Middle frontal gyrus (tissue), 1 donor: Measurements from ENCODE around the gene SLC29A3.

ENCODE experiments used
- DNase-seq: peaks from one replicate; pipeline ENCODE4 v3.0.0-alpha.2; 2015; ENCODE audit warnings: low spot score; ENCODE audit errors: extremely low spot score

Gene SLC29A3

GRCh38 chr10:71320592-71320991 is 1.5 kb downstream of the SLC29A3 start:
- no peak for DNase-seq

DNA sequence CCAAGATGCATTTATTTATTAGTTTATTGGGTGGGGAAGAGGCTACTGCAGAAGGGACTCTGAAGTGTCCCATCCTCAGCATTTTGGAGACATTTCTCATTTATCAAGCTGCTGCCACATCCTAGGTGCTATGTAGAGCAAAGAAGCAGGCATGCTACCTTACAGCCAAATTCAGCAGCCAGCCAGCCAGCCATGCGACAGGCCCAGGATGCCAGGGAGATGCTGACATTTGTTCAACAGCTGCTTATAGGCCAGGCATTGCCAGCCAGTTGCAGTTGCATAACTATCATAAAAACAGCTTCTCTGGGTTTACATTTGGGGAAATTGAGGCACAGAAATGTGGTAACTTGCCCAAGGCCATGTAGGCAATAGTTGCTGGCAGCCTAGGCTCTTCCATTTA is 2.3 kb downstream of the SLC29A3 start:
- DNase-seq = no peak

DNA sequence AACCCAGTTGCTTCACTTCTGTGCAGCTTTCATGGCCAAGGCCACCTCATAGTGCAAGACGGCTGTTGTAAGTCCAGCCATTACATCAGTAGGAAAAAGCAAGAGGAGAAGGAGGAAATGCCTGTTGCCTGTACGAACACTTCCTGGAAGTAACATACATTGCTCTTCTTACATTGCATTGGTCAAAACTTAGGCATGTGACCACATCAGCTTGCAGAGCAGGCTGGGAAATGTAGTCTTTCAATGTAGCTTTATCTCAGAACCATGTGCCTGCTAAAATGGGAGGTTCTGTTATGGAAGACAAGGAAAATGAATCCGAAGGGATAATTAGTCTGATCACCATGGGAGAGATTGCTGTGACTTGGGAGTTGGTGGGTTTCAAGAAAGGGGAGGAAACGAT is 4.3 kb downstream of the SLC29A3 start:
- no peak for DNase-seq

DNA sequence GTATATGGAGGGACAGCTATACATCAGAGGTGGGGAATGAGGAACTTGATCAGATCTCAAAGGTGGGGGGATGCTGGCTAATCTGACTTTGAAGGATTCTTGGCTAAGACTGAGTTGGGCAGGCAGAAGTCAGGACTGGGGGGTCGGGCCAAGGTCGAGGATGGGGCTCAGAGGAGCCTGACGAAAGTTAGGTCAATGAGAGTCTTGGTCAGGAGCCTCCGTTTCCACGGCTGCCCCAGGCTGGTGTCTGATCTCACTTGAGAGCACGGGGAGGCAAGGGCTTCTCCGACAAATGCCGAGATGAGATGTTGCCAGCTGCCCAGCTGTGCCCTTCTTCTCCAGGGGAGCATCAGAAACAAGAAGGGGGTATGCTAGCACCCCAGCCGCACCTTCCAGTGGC is 5.7 kb downstream of the SLC29A3 start:
- DNase-seq = no peak

- no peak for DNase-seq
These were observed 6.2 kb downstream of the SLC29A3 start for GRCh38 chr10:71325267-71325666.

- DNase-seq = no peak
These were observed 7.4 kb downstream of the SLC29A3 start for GRCh38 chr10:71326464-71326881.

- no peak for DNase-seq
These were observed 11.8 kb downstream of the SLC29A3 start for GRCh38 chr10:71330789-71331404.

- DNase-seq = no peak
These were observed 12.7 kb downstream of the SLC29A3 start for GRCh38 chr10:71331736-71332135.

DNA sequence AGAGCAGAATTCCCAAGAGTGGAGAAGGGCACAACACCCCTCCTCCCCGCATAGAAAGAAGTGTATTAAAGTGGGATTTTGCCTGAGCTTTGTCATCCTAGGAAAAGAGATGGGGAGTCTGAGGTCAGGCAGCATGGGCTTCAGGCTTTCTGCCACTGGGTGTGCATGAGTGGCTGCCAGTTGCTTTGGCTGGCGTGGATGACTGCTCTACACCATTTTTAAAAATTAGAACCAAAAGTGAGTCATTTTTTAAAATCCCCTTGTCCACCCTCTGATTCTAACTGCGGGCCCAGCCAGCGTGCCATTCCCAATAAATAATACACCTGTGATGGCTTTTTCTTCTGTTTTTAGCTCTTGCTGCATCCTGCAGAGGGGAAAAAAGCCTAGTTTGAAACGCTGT is 13.4 kb downstream of the SLC29A3 start:
- DNase-seq = no peak

DNA sequence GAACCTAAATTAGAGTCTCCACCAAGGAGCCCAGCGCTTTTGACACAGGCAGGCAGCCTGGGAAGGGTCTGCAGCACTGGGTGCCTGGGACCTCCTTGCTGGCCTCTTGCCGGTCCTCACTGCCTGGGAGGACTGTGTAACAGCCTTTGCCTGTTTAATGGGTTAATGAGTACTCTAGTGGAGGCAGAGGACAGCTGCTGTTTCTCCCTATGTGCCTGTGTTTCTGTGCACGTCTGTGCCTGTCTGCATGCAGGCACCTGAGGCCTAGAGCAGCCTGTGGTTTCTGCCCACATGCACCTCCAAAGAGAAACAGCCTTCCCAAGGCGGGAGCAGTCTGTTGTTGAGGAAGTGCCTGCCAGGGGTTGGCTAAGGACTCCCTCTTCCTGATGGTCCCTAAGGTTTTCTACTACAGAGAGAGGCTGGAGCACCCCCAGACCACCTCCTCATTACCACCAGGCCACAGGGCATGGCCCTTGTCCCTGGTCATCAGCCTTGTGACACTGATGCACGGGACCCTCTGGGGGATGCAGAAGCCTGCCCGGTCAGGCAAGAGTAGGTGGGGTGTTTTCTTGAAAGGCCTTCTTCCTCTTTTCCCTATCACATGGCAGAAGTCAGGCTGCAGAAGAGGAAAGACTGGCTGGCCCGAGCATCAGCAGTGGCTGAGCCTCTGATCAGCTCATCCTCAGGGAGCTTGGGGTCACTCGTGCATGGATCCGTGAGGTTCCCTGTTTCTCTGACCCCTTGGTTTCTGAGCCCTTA is 14.2 kb downstream of the SLC29A3 start:
- no peak for DNase-seq

DNA sequence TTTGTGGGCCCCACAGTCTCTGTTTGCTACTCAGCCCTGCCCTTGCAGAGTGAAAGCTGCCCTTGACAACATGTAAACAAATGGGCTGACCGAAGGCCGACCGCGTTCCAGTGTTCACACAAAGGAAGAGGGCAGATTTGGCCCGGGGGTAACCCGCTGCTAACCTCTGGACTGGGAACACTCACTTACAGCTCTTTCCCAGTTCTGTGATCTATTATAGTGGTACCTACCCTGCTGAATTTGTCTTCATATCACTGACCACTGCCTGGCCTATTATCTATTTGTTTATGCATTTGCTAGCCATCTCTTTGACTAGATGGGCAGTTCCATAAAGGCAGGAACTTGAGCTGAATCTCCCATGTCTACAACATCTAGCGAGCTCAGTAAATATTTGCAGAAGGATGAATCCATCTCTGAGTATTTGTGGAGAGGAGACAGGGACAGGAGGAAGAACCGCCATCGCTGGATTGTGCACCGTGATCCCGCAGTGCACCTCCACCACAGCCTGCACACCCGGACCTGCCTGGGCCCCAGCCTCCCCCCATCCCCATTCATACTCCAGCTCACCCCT is 15.2 kb downstream of the SLC29A3 start:
- DNase-seq = no peak

DNA sequence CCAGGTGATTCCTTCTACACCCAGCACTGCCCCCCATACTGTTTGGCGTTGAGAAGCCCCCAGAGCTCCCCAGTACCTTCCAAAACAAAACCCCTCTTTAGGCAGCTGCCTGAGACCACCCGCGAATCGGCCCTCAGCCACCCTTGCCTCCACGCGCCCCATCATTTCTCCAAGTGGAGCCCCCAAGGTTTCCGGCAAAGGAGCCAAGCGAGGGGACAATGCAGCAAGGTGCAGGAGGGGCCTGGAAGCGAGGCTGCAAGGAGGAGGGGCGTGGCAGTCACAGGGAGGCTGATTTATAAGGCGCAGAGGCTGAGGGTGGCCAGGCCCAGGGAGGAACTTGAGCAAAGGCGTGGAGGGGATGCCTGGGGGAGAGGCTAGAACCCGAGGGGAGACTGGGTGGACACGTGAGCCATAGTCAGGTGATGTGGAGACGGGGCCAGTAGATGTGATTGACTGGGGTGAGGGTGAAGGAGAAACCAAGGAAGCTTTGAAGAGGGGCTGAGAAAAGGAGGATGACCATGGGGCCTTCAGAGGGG is 16.2 kb downstream of the SLC29A3 start:
- no peak for DNase-seq

- no peak for DNase-seq
These were observed 17.6 kb downstream of the SLC29A3 start for GRCh38 chr10:71336632-71337031.

GRCh38 chr10:71337219-71337701 is 18.2 kb downstream of the SLC29A3 start:
- DNase-seq = no peak

- DNase-seq = no peak
These were observed 19.9 kb downstream of the SLC29A3 start for GRCh38 chr10:71338728-71339495.

DNA sequence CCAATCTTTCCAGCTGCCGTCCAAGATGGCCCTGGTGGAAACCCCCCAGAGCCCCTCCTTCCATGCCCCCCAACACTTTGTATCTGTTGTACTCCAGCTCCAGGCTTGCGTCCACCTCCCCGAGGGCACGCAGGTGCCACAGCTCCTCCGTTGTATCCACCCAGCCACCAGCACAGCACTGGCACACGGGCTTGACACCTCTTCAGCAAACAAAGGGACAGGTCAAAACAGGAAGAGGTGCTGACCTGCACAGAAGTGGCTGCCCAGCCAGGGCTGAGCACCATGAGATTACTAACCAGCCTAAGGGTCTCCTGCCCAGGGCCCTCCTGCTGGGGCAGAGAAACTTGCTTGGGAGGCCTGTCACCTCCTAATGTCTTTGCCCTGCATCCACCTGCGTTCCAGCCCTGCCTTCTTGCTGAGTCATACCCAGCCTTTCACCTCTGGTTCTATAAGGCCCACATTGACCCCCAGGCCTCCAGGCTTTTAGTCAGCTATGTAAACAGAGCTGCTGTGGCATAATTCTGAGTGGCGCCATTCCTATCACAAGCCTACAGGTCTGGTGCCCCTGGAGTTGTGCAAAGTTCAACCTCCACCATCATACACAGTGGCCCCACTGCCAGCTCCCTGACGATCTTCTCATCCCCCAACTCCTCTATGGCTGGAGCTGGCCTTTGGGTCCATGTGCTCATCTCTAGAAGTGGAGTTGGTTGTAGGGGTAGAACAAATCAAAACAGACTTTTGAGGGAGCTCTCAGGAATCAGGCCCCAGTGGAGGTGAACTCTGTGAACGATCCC is 20.9 kb downstream of the SLC29A3 start:
- DNase-seq = no peak

GRCh38 chr10:71342573-71343391 is 23.7 kb downstream of the SLC29A3 start:
- no peak for DNase-seq

DNA sequence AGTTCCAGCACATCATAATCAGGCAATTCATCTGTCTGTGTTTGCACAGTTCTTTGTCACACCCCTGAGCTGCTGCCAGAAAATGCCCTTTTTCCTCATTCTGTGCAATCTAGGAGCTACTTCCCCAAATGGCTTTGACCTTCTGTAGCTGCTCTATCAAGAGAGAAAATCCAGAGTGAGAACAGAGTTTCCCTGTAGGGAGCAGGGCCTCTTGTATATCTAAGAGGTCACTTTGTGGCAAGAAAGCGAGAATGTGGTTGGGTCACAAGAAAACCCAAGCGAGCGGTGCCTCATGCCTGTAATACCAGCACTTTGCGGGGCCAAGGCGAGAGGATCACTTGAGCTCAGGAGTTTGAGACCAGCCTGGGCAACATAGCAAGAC is 24.3 kb downstream of the SLC29A3 start:
- no peak for DNase-seq

- DNase-seq = no peak
These were observed 25.3 kb downstream of the SLC29A3 start for GRCh38 chr10:71344154-71344925.
